Muscle layer of colon (tissue), 2 donors: ENCODE measurements around the gene EPM2AIP1.

ENCODE experiments used
- H3K27ac ChIP-seq: one replicate; pipeline ENCODE4 v1.7.0; 2013; ENCODE audit warnings: low read depth, mild to moderate bottlenecking, low read length, moderate library complexity
- H3K27me3 ChIP-seq, 2 donors: one replicate each; pipeline ENCODE4 v1.7.0; 2013; ENCODE audit warnings: low read length in 2 of 2, mild to moderate bottlenecking in 2 of 2; ENCODE audit not compliant: insufficient read depth in 2 of 2, control insufficient read depth in 1 of 2
- H3K36me3 ChIP-seq: one replicate; pipeline ENCODE4 v1.7.0; 2013; ENCODE audit warnings: mild to moderate bottlenecking, low read length; ENCODE audit not compliant: insufficient read depth
- H3K4me1 ChIP-seq: one replicate; pipeline ENCODE4 v1.7.0; 2013; ENCODE audit warnings: mild to moderate bottlenecking, low read length; ENCODE audit not compliant: insufficient read depth
- H3K4me3 ChIP-seq, 2 donors: one replicate each; pipeline ENCODE4 v1.7.0; 2013; ENCODE audit warnings: low read length in 2 of 2, low read depth in 1 of 2, mild to moderate bottlenecking in 1 of 2, moderate library complexity in 1 of 2
- H3K9ac ChIP-seq: one replicate; pipeline ENCODE4 v1.7.0; 2013; ENCODE audit warnings: low read length
- H3K9me3 ChIP-seq: one replicate; pipeline ENCODE4 v1.7.0; 2013; ENCODE audit warnings: mild to moderate bottlenecking, low read length
- donor health status: abdominal sarcoma.
- donor health status: Adenocarcinoma of cecum.

EPM2AIP1 gene

GRCh38 chr3:37028329-37028728 lies 35.4 kb upstream of the EPM2AIP1 start:
- Histone ChIP-seq H3K4me1 (peaks cover 4% of the 10 kb centered on the region), H3K27ac (no peak overlapping the region), H3K4me3 (no peak overlapping the region), H3K9ac (no peak overlapping the region), H3K36me3 (peaks cover 45% of the 10 kb centered on the region), H3K27me3 (no peaks in the 10 kb centered on the region), H3K9me3 (no peaks in the 10 kb centered on the region)

GRCh38 chr3:37026851-37027250 lies 33.9 kb upstream of the EPM2AIP1 start:
- Histone ChIP-seq H3K4me1 (peaks cover 4% of the 10 kb centered on the region), H3K36me3 (peaks cover 59% of the 10 kb centered on the region), H3K9ac (no peak overlapping the region), H3K27me3 (no peaks in the 10 kb centered on the region), H3K27ac (no peak overlapping the region), H3K9me3 (no peaks in the 10 kb centered on the region), H3K4me3 (no peak overlapping the region)

- Histone ChIP-seq H3K9ac (no peak overlapping the region), H3K4me3 (no peak overlapping the region), H3K27me3 (no peaks in the 10 kb centered on the region), H3K36me3 (peaks cover 66% of the 10 kb centered on the region), H3K4me1 (no peaks in the 10 kb centered on the region), H3K27ac (no peak overlapping the region), H3K9me3 (no peaks in the 10 kb centered on the region)
These were observed 32.8 kb upstream of the EPM2AIP1 start for GRCh38 chr3:37025561-37026335.

- Histone ChIP-seq H3K36me3 (peaks cover 68% of the 10 kb centered on the region), H3K9me3 (no peaks in the 10 kb centered on the region), H3K4me3 (no peak overlapping the region), H3K27ac (no peak overlapping the region), H3K27me3 (no peaks in the 10 kb centered on the region), H3K4me1 (no peaks in the 10 kb centered on the region), H3K9ac (no peak overlapping the region)
These were observed 32.0 kb upstream of the EPM2AIP1 start for GRCh38 chr3:37024820-37025405.

GRCh38 chr3:37024092-37024491 lies 31.2 kb upstream of the EPM2AIP1 start:
- Histone ChIP-seq H3K4me3 (no peak overlapping the region), H3K9ac (no peak overlapping the region), H3K27ac (no peak overlapping the region), H3K4me1 (no peaks in the 10 kb centered on the region), H3K36me3 (peaks cover 63% of the 10 kb centered on the region), H3K27me3 (no peaks in the 10 kb centered on the region), H3K9me3 (no peaks in the 10 kb centered on the region)

GRCh38 chr3:37017683-37018082 lies 24.8 kb upstream of the EPM2AIP1 start:
- no peaks in the 10 kb centered on the region for H3K9me3 ChIP-seq
- no peak overlapping the region for H3K27ac ChIP-seq
- no peaks in the 10 kb centered on the region for H3K4me1 ChIP-seq
- peaks cover 66% of the 10 kb centered on the region for H3K36me3 ChIP-seq
- no peak overlapping the region for H3K4me3 ChIP-seq
- no peaks in the 10 kb centered on the region for H3K27me3 ChIP-seq
- no peak overlapping the region for H3K9ac ChIP-seq

GRCh38 chr3:37016903-37017302 lies 24.0 kb upstream of the EPM2AIP1 start:
- H3K36me3 ChIP-seq, result peaks cover 65% of the 10 kb centered on the region
- no peaks in the 10 kb centered on the region for H3K27me3 ChIP-seq
- H3K4me1 ChIP-seq, result no peaks in the 10 kb centered on the region
- no peaks in the 10 kb centered on the region for H3K9me3 ChIP-seq
- no peak overlapping the region for H3K27ac ChIP-seq
- no peak overlapping the region for H3K9ac ChIP-seq
- H3K4me3 ChIP-seq, result no peak overlapping the region

- no peaks in the 10 kb centered on the region for H3K4me1 ChIP-seq
- H3K27me3 ChIP-seq, result no peaks in the 10 kb centered on the region
- no peaks in the 10 kb centered on the region for H3K9me3 ChIP-seq
- H3K36me3 ChIP-seq, result peaks cover 58% of the 10 kb centered on the region
- H3K9ac ChIP-seq, result no peak overlapping the region
- no peak overlapping the region for H3K27ac ChIP-seq
- H3K4me3 ChIP-seq, result no peak overlapping the region
These were observed 22.7 kb upstream of the EPM2AIP1 start for GRCh38 chr3:37015642-37016041.

- H3K36me3 ChIP-seq, result peaks cover 56% of the 10 kb centered on the region
- no peak overlapping the region for H3K4me3 ChIP-seq
- H3K9me3 ChIP-seq, result no peaks in the 10 kb centered on the region
- no peaks in the 10 kb centered on the region for H3K27me3 ChIP-seq
- H3K4me1 ChIP-seq, result no peaks in the 10 kb centered on the region
- H3K27ac ChIP-seq, result no peak overlapping the region
- no peak overlapping the region for H3K9ac ChIP-seq
These were observed 21.7 kb upstream of the EPM2AIP1 start for GRCh38 chr3:37014620-37015019.

- Histone ChIP-seq H3K4me1 (peaks cover 37% of the 10 kb centered on the region), H3K27ac (peak within 1 kb of the TSS; percentile 92), H3K36me3 (peaks cover 26% of the 10 kb centered on the region)
These were observed 674 bp upstream of the EPM2AIP1 start, which contains the start of gene MLH1 for GRCh38 chr3:36993326-36994283. TSS of gene MLH1 (plus strand) at chr3:36993518. CDS start at chr3:36993548, 30 bp downstream.

More at GRCh38 chr3:36993326-36994283, 674 bp upstream of the EPM2AIP1 start, which contains the start of gene MLH1:
- Histone ChIP-seq H3K27me3 (no peaks in the 10 kb centered on the region), H3K9ac (peak within 1 kb of the TSS; percentile 88), H3K9me3 (no peaks in the 10 kb centered on the region), H3K4me3 (peak within 1 kb of the TSS; percentile 64 to 89)
